ENCODE measurements around the gene LAMA5. TPM values are rescaled to one million over a fixed set of nuclear protein-coding genes. Genes with fewer than 3 reads are reported as not detected.

LAMA5 gene
- total RNA-seq, 1 donor from 2014 or later: 26.2 TPM

DNA sequence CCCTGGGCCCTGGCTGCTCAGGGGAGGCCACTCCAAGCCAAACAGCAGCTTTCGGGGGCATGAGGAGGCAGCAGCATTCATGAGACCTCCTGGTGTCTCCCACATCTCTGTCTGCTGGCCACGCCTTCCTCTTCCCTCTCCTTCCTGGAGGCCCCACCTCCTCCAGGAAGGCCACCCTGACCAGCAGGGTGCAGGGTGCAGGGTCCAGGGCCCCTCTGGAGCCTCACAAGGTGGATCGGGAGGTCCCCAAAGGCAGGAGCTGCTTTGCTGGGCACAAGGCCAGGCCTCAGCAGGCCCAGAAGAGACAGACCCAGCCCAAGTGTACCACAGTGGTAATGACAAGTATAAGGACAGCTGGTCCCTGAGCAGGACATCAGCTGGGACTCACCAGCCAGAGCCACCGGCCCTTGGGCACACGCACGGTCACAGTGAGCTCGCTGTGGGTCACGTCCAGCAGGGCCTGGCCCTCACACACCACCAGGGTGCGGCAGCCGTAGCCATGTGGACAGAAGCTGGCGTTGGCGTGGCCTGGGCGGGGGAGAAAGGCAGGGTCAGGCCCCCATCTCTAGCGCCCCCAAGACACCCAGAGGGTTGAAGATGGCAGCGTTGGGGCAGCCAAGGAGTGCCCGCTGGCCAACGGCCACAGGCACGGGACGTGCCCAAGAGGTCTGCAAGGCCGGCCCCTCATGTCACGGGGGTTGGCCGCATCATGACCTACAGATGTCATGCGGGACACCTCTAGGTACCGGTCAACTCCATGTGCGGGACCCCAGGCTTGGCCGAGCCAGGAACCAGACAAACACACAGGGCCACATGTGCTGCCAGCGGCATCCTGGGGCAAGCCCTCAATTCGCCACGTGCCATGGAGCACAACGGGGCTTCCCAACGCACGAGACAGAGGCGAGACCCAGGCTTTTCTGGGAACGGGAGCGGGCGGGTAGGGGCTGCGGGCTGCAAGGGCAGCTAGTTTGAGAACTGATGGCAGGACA lies 37.4 kb downstream of the LAMA5 start:
- DNase-seq (ENCODE audit: low spot score): no peak

DNA sequence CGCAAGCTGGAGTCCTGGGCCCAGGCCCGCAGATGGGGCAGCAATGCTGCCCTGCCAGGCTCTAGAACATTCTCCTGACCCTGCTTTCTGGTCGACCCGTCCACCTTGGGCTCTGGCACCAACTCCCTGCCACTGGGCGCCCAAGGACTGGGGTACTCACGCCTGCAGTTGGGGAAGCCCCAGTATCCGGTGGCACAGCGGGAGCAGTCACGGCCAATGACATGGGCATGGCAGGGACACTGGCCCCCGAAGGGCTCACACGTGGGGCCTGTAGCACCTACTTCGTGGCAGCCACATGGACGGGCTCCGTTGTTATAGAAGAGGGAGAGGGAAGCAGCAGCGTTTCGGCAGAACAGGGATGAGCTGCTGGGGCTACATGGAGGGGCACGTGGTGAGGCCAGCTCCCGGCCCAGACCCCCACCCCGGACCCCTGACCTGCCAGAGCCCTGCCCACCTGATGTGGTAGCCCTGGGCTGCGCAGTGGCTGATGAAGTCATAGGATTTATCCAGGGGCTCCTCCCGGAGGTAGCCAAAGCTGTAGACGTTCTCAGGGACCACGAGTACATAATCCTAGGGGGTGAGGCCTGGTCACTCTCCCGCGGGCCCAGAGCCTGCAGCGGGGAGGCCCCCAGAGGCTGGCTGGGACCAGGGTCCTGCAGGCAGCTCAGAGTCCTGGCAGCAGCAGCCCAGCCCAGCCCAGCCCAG lies 38.3 kb downstream of the LAMA5 start:
- no peak for DNase-seq (ENCODE audit: low spot score)

DNA sequence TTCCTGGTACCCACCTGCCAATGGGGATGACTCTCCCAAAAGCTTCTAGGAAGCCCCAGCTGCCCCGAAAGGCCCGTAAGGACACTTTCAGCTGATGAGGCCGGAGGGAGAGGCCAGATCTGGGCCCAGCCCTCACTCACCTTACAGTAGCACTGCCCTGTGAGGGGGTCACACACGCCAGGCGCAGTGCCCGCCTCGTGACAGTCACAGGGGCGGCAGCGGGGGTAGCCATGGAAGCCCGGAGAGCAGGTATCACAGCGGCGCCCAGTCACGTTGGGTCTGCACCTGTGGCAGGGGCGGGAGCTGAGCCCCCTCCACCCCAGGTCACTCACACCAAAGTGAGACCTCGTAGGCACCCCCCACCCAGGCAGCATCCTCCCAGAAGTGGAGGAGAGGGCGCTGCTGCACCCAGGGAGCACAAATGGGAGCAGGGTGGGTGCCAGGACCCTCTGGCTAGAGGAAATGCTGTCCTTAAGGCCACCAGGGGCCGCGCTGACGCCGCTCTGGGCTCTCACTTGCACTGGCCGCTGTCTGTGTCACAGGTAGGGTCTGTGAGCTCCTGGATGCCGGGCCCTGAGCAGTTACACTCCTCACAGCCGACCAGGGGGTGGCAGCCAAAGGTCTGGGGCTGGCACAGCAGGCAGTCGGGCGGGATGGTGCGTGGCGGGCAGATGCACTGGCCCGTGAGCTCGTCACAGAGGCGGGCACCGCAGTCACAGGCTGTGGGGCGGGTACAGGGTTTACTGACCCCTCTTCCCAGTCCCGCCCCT lies 39.2 kb downstream of the LAMA5 start:
- DNase-seq (ENCODE audit: low spot score): no peak

DNA sequence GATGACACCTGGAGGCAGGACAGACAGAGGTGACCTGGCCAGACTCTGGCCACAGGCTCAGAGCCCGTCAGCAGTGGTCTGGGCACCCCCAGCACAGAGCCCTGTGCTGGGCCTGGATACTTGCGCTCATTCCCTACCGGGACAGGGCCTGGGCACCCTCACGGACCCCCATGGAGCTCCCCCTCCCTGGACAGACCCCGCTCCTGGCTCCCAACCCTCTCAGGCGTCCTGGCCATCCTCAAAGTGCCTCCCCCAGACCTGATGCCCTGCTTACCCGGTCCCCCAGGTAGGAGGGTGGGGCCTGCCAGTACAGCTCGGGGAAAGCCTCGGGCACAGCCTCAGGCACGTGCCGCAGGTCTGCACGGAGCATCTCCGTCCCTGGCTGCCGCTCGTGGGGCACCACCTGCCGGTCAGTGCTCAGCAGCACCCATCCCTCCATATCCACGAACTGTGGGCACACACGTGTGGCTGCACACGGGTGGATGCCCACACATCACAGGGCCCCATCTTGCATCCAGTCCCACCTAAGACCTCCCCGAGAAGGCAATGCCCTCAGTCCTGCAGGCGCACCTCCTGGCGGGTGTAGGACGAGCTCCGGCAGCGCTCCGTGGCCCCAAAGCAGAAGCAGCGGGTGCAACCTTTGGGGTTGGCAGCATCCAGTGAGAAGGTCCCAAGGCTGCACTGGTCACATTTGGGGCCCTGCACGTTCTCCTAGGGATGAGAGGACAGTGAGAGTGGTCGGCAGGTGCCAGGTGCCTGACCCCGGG lies 40.0 kb downstream of the LAMA5 start:
- no peak for DNase-seq (ENCODE audit: low spot score)

DNA sequence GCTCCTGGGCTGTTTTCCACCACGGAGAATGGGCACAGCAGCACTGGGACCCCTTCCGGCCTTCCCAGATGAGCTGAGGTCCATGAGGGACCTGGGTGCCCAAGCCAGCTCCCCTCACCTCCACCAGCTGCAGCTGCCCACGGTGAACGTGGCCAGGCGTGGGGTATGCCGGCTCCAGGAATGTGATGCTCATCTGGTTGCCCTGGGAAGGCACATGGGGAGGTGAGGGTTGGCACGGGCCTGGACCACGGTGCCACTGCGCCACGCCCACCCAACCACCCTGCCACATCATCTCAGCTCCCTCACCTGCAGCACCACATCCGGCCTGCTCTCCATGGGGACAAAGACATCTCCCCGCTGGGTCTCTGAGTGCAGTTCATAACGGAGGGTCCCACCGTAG lies 40.6 kb downstream of the LAMA5 start:
- DNase-seq (ENCODE audit: low spot score): no peak

DNA sequence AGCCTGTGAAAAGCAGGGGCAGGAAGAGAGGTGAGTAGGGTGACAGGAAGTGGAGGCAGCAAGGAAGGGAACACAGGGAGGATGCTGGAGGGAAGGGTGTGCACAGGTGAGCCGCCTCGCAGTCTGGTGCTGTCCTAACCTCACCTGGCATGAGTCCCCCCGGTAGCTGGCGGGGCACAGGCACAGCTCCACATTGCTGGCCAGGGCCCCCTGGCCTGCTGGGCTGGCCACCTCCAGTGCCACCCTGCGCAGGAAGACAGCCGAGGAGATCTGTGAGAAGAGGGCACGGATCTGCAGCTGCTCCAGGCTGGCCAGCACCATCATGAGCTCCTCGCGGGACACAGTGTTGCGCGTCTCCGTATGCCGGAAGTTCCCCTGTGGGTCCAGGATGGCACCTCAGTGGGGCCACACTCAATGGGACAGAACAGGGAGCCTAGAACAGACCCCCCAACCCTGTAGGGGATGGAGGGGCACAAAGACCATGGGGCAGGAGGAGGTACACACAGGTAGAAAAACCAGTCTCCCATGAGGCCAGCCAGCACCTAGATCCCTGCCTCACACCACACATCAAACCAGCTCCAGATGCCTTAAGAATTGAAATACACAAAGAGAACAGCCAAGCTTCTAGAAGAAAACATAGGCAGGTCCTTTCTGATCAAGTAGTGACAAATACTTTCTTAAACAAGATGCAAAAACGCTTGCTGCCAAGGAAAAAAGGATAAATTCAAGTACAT lies 41.8 kb downstream of the LAMA5 start:
- no peak for DNase-seq (ENCODE audit: low spot score)

DNA sequence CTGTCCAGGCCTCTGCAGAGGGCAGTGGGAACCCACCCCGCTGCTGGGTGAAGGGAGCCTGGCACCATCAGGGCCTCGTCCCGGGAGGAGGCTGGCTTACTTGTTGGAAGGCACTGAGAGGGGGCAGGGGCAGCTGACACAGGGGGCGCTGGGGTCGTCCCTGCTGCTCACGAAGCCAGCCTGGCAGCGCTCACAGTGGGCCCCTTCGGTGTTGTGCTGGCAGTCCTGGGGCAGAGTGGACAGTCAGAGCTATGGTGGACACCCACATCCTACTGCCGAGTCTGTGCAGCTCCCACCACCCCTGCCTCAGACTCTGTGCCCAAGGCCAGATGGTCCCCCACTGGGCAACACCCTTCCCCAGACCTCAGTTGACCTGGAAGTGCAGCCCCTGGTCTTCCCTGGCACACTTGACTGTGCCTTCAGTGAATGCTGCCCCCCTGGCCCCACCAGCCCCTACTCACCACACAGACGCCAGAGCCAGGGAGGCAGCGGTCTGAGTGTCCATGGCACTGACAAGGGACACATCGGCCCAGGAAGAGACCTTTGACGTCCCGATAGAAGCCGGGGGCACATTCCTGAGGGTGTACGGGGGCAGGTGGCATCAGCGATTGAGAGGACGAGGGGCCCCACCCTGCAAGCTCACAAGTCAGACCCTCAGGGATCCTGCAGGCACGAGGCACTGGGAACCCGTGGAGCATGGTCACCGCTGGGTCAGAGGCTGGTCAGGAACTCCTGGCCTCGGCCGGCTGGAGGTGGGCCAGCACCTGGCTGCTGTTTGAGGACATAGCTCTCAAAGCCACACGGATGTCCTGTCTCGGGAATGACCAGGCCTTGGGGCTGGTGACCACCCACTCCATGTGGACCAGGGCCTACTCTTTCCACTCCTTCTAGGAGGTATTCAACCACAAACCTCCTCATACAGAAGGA lies 42.9 kb downstream of the LAMA5 start:
- DNase-seq (ENCODE audit: low spot score): no peak

DNA sequence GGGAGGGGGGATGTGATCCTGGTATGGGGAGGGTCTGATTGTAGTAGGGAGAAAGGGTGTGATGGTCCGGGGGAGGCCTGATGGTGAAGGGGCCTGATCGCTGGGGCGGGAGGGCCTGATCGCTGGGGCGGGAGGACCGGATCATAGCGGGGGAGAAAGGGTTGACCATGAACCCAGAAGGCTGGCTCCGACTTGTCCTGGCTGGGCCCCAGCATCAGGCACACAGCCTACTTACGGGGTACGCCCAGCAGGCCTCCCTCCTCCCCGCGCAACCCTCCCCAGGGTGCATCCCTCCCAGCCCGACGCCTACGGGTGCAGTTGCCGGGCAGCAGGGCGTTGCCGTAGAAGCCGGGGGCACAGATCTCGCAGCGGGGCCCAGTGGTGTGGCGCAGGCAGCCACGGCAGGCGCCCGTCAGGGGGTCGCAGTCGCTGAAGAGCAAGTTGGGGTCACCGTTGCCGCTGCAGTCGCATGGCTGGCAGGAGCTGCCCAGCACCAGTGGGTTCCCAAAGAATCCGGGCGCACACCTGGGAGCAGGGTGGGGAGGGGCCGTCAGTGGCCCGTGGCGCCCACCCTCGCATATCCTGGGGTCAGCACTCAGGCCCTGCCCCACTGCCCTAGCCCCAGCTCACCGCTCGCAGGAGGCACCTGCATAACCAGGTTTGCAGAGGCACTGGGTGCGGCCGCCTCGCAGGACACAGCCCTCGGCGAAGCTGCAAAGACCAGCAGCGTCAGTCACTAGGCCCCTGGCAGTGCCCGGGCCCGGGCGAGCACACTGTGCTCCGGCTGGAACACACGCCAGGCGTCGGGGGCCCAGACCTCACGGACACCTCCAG lies 43.7 kb downstream of the LAMA5 start:
- DNase-seq (ENCODE audit: low spot score): no peak

DNA sequence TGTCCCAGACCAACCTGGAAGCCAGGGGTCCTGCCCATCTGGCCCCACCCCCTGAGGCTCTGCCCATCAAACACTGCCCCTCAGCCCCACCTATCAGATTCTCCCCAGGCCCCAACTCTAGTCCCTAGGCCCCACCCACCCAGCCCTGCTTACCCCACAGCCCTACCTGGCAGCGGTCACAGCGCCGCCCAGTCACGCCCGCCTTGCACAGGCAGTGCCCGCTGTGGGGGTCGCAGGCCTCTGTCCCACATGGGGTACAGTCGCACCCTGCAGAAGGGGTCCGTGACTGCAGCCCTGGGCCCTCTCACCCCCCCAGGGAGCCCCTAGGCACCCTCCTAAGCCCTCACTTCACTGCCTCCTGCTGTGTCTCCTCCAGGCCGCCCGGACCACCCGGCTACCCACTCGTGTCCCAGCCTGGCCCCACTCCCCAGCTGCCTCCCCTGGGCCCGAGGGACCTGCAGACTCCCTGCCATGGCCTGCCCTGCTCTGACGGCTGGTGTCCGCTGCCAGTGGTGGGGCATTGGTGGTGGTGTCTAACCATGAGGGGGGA lies 44.5 kb downstream of the LAMA5 start:
- no peak for DNase-seq (ENCODE audit: low spot score)

DNA sequence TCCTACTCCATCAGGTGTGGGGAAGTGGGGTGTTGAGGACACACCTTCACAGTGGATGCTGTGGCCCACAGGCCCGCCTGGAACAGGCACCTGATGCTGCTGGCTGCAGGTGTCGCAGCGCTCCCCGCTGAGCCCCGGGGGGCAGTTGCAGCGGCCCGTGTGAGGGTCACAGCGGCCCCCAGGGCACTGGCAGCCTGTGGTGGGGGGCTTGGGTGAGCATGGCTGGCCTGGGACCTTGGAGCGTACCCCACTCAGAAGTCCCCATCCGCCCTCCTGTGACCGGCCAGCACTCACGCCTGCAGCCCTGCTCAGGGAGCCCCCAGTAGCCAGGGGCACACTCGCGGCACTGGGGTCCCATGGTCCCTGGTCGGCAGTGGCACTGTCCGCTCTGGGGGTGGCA lies 45.1 kb downstream of the LAMA5 start:
- DNase-seq (ENCODE audit: low spot score): no peak

DNA sequence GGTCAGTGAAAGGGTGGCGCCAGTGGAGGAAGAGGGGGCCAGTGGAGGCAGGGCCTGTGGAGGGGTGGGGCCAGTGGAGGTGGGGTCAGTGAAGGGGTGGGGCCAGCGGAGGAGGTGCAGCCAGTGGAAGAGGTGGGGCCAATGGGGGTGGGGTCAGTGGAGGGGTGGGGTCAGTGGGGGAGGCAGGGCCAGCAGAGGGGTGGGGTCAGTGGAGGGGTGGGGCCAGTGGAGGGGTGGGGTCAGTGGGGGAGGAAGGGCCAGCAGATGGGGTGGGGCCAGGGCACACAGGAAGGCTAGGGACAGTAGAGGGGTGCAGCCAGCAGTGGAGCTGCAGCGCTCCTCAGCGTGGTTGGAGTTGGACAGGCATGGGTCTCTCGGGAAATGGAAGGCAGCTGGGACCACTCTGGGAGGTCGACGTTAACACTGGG lies 45.6 kb downstream of the LAMA5 start:
- no peak for DNase-seq (ENCODE audit: low spot score)

DNA sequence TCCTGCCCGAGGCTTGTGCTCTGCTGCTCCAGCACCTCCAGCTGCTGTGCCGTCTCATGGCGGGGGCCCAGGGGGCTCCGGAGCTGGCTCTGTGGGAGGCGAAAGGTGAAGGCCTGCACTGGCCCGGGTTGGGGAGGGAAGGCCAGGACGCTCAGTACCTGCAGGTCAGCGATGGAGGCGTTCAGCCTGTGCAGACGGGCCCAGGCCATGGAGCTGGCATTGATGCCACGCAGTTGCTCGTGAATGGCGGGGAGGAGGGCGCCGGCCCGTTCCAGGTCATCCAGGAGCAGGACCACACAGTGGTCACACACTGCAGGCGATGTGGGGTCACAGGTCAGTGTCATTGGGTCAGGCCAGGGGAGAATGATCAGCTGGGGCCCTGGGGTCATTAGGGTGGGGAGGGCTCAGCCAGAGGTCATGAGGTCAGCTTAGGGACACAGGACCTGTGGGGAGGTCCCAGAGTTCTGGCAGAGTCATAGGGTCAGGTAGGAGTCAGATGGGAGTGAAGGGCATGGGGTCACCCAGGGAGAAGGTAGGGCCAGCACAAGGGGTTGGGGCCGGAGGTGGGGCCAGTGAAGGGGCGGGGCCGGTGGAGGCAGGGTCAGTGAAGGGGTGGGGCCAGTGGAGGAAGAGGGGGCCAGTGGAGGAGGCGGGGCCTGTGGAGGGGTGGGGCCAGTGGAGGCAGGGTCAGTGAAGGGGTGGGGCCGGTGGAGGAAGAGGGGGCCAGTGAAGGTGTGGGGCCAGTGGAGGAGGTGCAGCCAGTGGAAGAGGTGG lies 46.3 kb downstream of the LAMA5 start:
- DNase-seq (ENCODE audit: low spot score): no peak

DNA sequence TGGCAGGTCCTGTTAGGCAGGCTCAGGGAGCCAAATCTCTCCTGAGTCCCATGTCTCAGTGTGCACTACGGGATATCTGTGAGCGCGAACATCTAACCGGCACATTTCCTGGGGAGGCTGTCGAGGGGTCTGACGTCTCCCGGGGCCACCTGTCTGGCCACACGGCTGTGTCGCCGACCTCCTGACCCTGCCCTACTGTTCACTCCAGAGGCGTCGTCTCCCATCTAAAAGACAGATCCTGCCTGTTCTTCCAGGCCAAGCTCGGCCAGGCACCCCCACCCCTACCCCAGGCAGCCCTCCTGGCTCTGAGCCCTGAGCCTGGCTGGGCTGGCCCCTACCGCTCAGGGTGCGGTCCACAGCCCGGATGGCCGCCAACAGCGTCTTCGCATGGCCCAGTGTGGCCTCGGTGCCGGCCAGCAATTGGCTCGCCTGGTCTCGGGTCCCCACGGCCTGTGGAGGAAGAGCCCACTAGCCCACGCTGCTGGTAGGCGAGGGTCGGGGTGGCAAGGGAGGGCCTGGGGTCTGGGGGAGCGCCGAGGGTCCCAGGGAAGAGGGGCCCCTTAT lies 47.7 kb downstream of the LAMA5 start:
- no peak for DNase-seq (ENCODE audit: low spot score)

DNA sequence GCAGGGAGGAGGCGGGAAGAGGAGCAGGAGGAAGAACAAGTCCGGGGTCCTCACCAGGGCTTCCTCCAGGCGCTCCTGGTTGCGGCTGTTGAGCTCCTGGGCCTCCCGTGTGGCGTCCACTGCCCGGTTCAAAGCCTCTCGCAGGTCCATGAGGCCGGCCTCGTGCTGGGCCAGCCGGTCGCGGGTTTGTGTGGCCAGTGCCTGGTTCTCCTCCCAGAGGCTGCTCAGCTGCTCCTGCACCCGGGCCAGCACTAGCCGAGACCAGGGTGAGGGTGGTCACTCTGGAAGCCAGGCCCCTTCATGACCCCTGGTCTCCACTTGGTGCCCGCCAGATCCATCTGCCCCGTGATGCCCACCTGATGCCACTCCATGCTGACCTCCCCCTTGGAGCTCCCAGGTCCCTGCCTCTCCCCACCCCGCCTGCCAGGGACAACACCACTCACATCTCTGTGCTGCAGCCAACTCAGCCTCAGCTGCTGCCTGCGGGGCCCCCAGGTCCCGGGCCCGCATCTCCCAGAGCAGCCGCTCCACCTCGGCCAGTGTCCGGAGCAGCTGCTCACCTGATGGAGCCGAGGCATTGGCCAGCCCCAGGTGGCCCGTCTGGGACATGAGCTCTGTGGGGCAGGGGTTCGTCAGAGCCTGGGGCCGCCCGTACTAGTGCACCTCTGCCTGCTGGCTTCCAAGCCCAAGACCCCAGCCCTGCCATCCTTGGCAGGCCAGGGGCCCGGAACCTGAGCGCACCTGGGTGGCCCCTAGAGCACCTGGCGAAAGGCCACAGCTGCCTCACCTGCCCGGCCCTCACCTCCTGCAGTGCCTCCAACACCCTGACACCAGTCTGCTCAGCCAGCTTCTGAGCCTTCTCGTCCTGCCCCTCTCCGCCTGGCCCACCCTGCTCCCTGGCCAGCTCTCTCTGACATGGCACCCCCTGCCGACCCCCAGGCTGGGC lies 48.4 kb downstream of the LAMA5 start:
- DNase-seq (ENCODE audit: low spot score): no peak

DNA sequence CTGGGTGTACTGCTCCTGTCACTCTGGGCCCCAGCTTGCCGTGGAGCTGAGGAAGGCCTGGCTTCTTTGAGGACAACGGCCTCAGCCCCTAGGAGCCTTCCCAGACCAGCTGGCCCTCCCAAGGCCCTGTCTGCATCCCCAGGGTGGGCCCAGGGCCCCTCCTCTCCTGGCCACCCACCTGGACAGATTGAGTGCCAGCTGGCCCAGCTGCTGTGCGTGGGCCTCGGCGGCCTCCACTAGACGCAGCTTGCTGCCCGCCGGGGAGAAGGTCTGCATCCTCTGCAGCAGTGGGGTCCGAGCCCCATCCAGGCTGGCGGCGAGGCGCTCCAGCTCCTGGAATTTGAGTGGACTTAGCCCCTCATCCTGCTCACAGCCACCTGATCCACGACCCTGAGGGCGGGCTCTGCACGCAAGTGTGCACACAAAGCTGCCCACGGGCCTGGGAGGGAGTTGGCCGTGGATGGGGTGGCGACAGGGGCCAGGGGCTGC lies 49.9 kb downstream of the LAMA5 start:
- no peak for DNase-seq (ENCODE audit: low spot score)
